HCT116 (cell line): ENCODE results near the gene TXLNA. TPM values are rescaled to one million over a fixed set of nuclear protein-coding genes. Genes with fewer than 3 reads are reported as not detected.
"Not testable (repeated sequence)": the region's sequence is repeated elsewhere in the genome, so short reads cannot be mapped to it uniquely, and the experiment has no call there.

Source experiments
- ATAC-seq: fragments of 200-7000 bp; cut with Tn5 transposase; 2 replicates; pipeline ENCODE4 v1.9.1; 2020; ENCODE audit warnings: mild to moderate bottlenecking, moderate library complexity
- BruUV-seq: library from RNA; stranded (reverse); fragments of 400-500 nt; replicated peaks from 2 replicates; lab custom pipeline; 2021; lab: Mats Ljungman, UMichigan
- CTCF ChIA-PET: fragments of 300-600 bp; sonication (Branson Sonifier 250); formaldehyde crosslinking; loops from one replicate; lab custom pipeline; 2021; ENCODE audit warnings: antibody characterized with exemption; lab: Charles Lee
- POLR2A ChIA-PET: fragments of 300-600, 350-600 bp; sonication (Branson Sonifier 250); formaldehyde crosslinking; loops from one replicate; lab custom pipeline; 2021; ENCODE audit warnings: antibody characterized with exemption; lab: Charles Lee
- RAD21 ChIA-PET, 2 experiments: fragments of 300-600 bp; sonication (Branson Sonifier 250); formaldehyde crosslinking; loops; one replicate each; lab custom pipeline; 2023; ENCODE audit warnings: low total read pairs in 2 of 2; ENCODE audit not compliant: uncharacterized antibody in 2 of 2, unreplicated experiment in 2 of 2, low non-redundant PET in 1 of 2; lab: Charles Lee
- DNase-seq: peaks from one replicate; pipeline ENCODE4 v3.0.0-alpha.2; 2010; ENCODE audit warnings: low read depth, low spot score
- H2AFZ ChIP-seq: fragments of 200-600 bp; shearing (Covaris generic), sonication (generic); 2 replicates; pipeline ENCODE4 v1.6.1; 2017; ENCODE audit warnings: low read depth, mixed run types, mixed read lengths, antibody characterized with exemption, low read length; ENCODE audit not compliant: poor library complexity, severe bottlenecking
- H3K27ac ChIP-seq: 2 replicates; pipeline ENCODE4 v1.5.1; 2012; ENCODE audit warnings: low read depth, low read length
- H3K27me3 ChIP-seq: fragments of 200-600 bp; sonication (generic); 2 replicates; pipeline ENCODE4 v1.6.1; 2016; ENCODE audit warnings: mixed run types, low read length, mixed read lengths; ENCODE audit not compliant: insufficient read depth
- H3K36me3 ChIP-seq, 2 experiments: fragments of 200-500 bp in 1 of 2; fragments of 200-600 bp in 1 of 2; sonication (Bioruptor generic) in 1 of 2; sonication (generic) in 1 of 2; 2 replicates each; pipeline versions ENCODE4 v1.5.1 to v1.6.1; 2014 to 2016; ENCODE audit warnings: low read length in 2 of 2, inconsistent platforms in 1 of 2, mixed read lengths in 1 of 2, mixed run types in 1 of 2; ENCODE audit not compliant: insufficient read depth in 2 of 2, control insufficient read depth in 1 of 2
- H3K4me1 ChIP-seq, 2 experiments: fragments of 200-600 bp in 1 of 2; sonication (generic) in 1 of 2; 2 replicates each; pipeline versions ENCODE4 v1.5.1 to v1.6.1; 2012 to 2017; ENCODE audit warnings: low read length in 2 of 2, inconsistent platforms in 1 of 2, mild to moderate bottlenecking in 1 of 2, mixed read lengths in 1 of 2, mixed run types in 1 of 2, moderate library complexity in 1 of 2; ENCODE audit not compliant: insufficient read depth in 2 of 2, control insufficient read depth in 1 of 2
- H3K4me2 ChIP-seq: fragments of 200-600 bp; sonication (generic); 2 replicates; pipeline ENCODE4 v1.6.1; 2017; ENCODE audit warnings: mixed run types, low read length, mixed read lengths
- H3K4me3 ChIP-seq, 2 experiments: fragments of 200-600 bp in 1 of 2; sonication (generic) in 1 of 2; replicated peaks in 1 of 2; 2 replicates each; pipeline ENCODE4 v1.5.1; 2011 to 2016; ENCODE audit warnings: low read length in 2 of 2, control low read depth in 1 of 2, low read depth in 1 of 2, mild to moderate bottlenecking in 1 of 2, mixed read lengths in 1 of 2, mixed run types in 1 of 2
- H3K79me2 ChIP-seq: fragments of 200-600 bp; sonication (generic); 2 replicates; pipeline ENCODE4 v1.6.1; 2017; ENCODE audit warnings: mild to moderate bottlenecking, mixed run types, low read length, moderate library complexity, mixed read lengths; ENCODE audit not compliant: insufficient read depth
- H3K9ac ChIP-seq: fragments of 200-600 bp; sonication (generic); 2 replicates; pipeline ENCODE4 v1.6.1; 2016; ENCODE audit warnings: low read length, mixed read lengths
- H3K9me2 ChIP-seq: fragments of 200-600 bp; sonication (generic), shearing (Covaris generic); 2 replicates; pipeline ENCODE4 v1.6.1; 2017; ENCODE audit warnings: mixed run types, mild to moderate bottlenecking, moderate library complexity; ENCODE audit not compliant: insufficient read depth
- H3K9me3 ChIP-seq, 2 experiments: fragments of 200-500 bp in 1 of 2; fragments of 200-600 bp in 1 of 2; sonication (Bioruptor generic) in 1 of 2; sonication (generic) in 1 of 2; 2 replicates each; pipeline ENCODE4 v1.6.1; 2014 to 2017; ENCODE audit warnings: low read length in 2 of 2, mixed read lengths in 2 of 2, inconsistent platforms in 1 of 2, low read depth in 1 of 2, mild to moderate bottlenecking in 1 of 2, mixed run types in 1 of 2, moderate library complexity in 1 of 2; ENCODE audit not compliant: control insufficient read depth in 1 of 2, insufficient read depth in 1 of 2
- H4K20me1 ChIP-seq: fragments of 200-600 bp; sonication (generic), shearing (Covaris generic); 2 replicates; pipeline ENCODE4 v1.6.1; 2017; ENCODE audit warnings: mixed run types, mild to moderate bottlenecking, moderate library complexity; ENCODE audit not compliant: insufficient read depth
- CTCF ChIP-seq, 3 experiments: fragments of 200-600 bp in 1 of 3; sonication (generic) in 1 of 3; IDR thresholded peaks in 2 of 3; conservative IDR thresholded peaks in 1 of 3; 2 replicates each; pipeline ENCODE4 v1.5.1; 2012 to 2017; ENCODE audit warnings: low read depth in 2 of 3, low read length in 2 of 3, antibody characterized with exemption in 1 of 3, borderline replicate concordance in 1 of 3, control low read depth in 1 of 3, mild to moderate bottlenecking in 1 of 3, mixed read lengths in 1 of 3, mixed run types in 1 of 3, moderate library complexity in 1 of 3; ENCODE audit not compliant: insufficient read depth in 1 of 3
- EGR1 ChIP-seq: IDR thresholded peaks from 2 replicates; pipeline ENCODE4 v1.6.1; 2012; ENCODE audit warnings: low read depth
- ELF1 ChIP-seq: IDR thresholded peaks from 2 replicates; pipeline ENCODE4 v1.6.1; 2012; ENCODE audit warnings: low read depth, borderline replicate concordance
- EZH2phosphoT487 ChIP-seq: fragments of 200-600 bp; IDR thresholded peaks from 2 replicates; pipeline ENCODE4 v1.6.1; 2018; ENCODE audit warnings: antibody characterized with exemption, borderline replicate concordance
- FOSL1 ChIP-seq: IDR thresholded peaks from 2 replicates; pipeline ENCODE4 v1.6.1; 2012; ENCODE audit warnings: low read depth
- JUND ChIP-seq: IDR thresholded peaks from 2 replicates; pipeline ENCODE4 v1.6.1; 2012
- MAX ChIP-seq: IDR thresholded peaks from 2 replicates; pipeline ENCODE4 v1.6.1; 2012
- POLR2A ChIP-seq: IDR thresholded peaks from 2 replicates; pipeline ENCODE4 v1.7.0; 2011; ENCODE audit warnings: borderline replicate concordance; ENCODE audit not compliant: insufficient read depth, insufficient read length; ENCODE audit errors: extremely low read depth
- POLR2AphosphoS5 ChIP-seq: IDR thresholded peaks from 2 replicates; pipeline ENCODE4 v1.6.1; 2011; ENCODE audit warnings: mild to moderate bottlenecking, low read depth, low read length, moderate library complexity
- RAD21 ChIP-seq: IDR thresholded peaks from 2 replicates; pipeline ENCODE4 v1.6.1; 2012; ENCODE audit warnings: low read depth, mild to moderate bottlenecking
- REST ChIP-seq: IDR thresholded peaks from 2 replicates; pipeline ENCODE4 v1.6.1; 2012; ENCODE audit warnings: low read depth
- SP1 ChIP-seq: IDR thresholded peaks from 2 replicates; pipeline ENCODE4 v1.6.1; 2012; ENCODE audit warnings: low read depth
- SRF ChIP-seq: IDR thresholded peaks from 2 replicates; pipeline ENCODE4 v1.6.1; 2012; ENCODE audit warnings: low read depth
- ZFX ChIP-seq: fragments of 450-650 bp; IDR thresholded peaks from 2 replicates; pipeline ENCODE4 v1.6.1; 2017
- intact Hi-C: fragments of 100-400 bp; cut with micrococcal nuclease; formaldehyde crosslinking; loops from 2 replicates; pipeline ENCODE4 v1.10.0; 2022
- total RNA-seq: library from RNA; stranded (reverse); gene quantifications from one replicate; pipeline ENCODE4 v1.2.1, GENCODE V29; 2021; ENCODE audit not compliant: unreplicated experiment

TXLNA gene
- total RNA-seq, 1 experiment from 2014 or later, result 37.2 TPM

GRCh38 chr1:32163405-32163804, 16.1 kb upstream of the TXLNA start:
- intact Hi-C loops, result no loop called here
- CTCF ChIA-PET, result no interaction called here
- Histone ChIP-seq H3K9me2 (no peaks in the 10 kb centered on the region), H4K20me1 (0 out of 2 replicates have a peak, but pooled peaks cover 3% of the 10 kb centered on the region), H2AFZ (no peak overlapping the region), H3K27ac (no peak overlapping the region), H3K9ac (no peak overlapping the region), H3K36me3 (peaks cover 21 to 59% of the 10 kb centered on the region in 2 experiments), H3K27me3 (no peaks in the 10 kb centered on the region), H3K4me3 (no peak overlapping the region), H3K9me3 (no peaks in the 10 kb centered on the region), H3K4me1 (no peaks in the 10 kb centered on the region), H3K4me2 (no peak overlapping the region), H3K79me2 (no peaks in the 10 kb centered on the region)
- POLR2A ChIA-PET, result no interaction called here
- ATAC-seq (no peak), DNase-seq (no peak)
- RAD21 ChIA-PET, result no interaction called here
- no TSS peak for BruUV-seq
- TF ChIP-seq EZH2phosphoT487 (no peak), CTCF (IDR thresholded peaks at IDR 0.05 in 2 of 3, conservative IDR thresholded peaks at IDR 0.05 in 1 of 3; ENCODE audit: borderline replicate concordance in 1 of 3, insufficient read depth in 1 of 3, low read depth in 2 of 3, low read length in 2 of 3) (no peak), REST (no peak), FOSL1 (no peak), RAD21 (no peak), ZFX (no peak), POLR2AphosphoS5 (no peak), JUND (no peak), SRF (no peak), POLR2A (no peak), SP1 (no peak), EGR1 (no peak), ELF1 (no peak), MAX (no peak)

DNA sequence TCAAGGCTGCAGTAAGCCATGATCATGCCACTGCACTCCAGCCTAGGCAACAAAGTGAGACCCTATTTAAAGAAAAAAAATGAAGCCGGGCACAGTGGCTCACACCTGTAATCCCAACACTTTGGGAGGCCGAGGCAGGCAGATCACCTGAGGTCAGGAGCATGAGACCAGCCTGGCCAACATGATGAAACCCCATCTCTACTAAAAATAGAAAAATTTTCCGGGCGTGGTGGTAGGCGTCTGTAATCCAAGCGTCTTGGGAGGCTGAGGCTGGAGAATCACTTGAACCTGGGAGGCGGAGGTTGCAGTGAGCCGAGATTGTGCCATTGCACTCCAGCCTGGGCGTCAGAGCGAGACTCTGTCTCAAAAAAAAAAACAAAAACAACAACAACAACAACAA, 13.8 kb upstream of the TXLNA start:
- H3K27me3 ChIP-seq, H3K9me3 ChIP-seq, H3K79me2 ChIP-seq, RAD21 ChIA-PET, H3K9ac ChIP-seq, ATAC-seq, DNase-seq, H4K20me1 ChIP-seq, intact Hi-C loops, H3K4me2 ChIP-seq, CTCF ChIA-PET, H3K27ac ChIP-seq, H3K9me2 ChIP-seq, POLR2A ChIA-PET, BruUV-seq, H3K4me3 ChIP-seq, H2AFZ ChIP-seq, H3K4me1 ChIP-seq: not testable (repeated sequence)
- H3K36me3 ChIP-seq, result peaks cover 18 to 50% of the 10 kb centered on the region in 2 experiments; a peak in 3 of 4 replicates
